Embryonic facial prominence (tissue), 1 donor: Measurements from ENCODE around the gene KRT79.
"Not testable (repeated sequence)": the region's sequence is repeated elsewhere in the genome, so short reads cannot be mapped to it uniquely, and the experiment has no call there.

ENCODE experiments used
- DNase-seq: peaks from one replicate; pipeline ENCODE4 v3.0.0-alpha.2; 2016; ENCODE audit errors: extremely low spot score

KRT79 gene

DNA sequence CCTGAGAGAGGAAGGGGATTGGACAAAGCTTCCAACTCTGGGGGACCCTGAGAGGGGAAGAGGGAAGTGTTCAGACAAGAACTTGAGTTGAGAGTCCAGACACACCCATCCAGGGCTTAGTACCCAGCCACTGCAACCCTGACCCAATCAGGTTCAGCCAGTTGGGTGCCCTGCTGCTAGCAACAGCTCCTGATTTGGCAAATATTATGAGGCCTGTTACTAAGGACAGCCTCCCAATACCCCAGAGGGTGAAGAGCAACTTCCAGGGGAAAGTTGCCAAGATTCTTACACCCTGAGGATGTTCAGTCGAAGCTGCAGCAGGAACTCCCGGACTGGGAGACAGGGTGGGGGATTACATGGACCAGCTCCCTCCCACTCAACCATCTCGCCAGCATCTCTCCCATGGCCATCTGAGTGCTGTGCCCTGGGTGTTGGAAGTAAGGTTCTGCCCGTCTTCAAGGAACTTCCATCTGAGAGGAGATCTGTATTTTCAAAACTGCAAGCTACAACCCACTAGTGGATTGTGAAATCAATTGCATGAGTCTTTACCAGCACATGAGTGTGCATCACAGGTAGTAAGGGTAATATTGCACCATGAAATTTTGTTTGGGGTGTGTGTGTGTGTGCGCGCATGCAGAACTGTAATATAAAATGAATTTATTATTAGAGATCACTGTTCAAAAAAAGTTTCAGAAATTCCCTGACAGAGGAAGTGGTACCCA lies 26.2 kb upstream of the KRT79 start:
- DNase-seq, result peak; percentile 46

DNA sequence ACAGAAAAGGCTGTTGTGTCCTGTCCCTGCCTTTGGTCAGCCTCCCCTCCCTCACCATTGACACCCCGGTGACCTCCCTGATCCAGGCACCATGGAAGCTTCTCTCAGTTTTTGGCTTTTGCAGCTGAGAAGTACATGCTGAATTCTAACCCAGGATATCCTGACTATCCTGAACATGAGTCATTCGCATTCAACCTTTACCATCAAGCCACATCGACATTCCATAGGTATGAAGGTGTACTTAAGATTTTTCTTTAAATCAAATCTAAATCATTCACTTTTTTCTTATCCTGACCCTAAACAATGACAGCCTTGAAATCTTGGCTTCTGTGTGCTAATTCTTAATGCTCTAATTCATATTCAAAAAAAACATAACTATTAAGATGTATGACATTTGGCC lies 23.4 kb upstream of the KRT79 start:
- peak; percentile 5 for DNase-seq

DNA sequence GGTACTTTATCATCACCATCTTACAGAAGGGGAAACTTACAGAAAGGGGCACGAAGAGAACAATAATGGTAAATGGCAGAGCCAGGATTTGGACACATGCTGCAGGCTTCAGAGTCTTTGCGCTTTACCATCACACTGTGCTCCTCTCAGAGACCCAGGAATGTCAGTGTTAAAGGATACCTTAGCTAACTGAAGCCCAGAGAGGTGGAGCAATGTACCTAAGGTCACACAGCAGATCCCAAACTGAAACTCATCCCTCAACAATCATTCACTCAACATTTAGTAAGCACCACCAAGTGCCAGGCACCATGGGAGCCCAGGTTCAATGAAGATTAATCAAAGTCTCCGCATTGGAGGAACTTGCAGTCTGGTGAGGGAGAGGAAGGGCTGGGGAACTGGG lies 22.7 kb upstream of the KRT79 start:
- no peak for DNase-seq

DNA sequence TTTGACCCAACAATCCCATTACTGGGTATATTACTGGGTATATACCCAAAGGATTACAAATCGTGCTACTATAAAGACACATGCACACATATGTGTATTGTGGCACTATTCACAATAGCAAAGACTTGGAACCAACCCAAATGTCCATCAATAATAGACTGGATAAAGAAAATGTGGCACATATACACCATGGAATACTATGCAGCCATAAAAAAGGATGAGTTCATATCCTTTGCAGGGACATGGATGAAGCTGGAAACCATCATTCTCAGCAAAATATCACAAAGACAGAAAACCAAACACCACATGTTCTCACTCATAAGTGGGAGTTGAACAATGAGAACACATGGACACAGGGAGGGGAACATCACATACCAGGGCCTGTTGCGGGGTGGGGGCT lies 22.0 kb upstream of the KRT79 start:
- not testable (repeated sequence) for DNase-seq

DNA sequence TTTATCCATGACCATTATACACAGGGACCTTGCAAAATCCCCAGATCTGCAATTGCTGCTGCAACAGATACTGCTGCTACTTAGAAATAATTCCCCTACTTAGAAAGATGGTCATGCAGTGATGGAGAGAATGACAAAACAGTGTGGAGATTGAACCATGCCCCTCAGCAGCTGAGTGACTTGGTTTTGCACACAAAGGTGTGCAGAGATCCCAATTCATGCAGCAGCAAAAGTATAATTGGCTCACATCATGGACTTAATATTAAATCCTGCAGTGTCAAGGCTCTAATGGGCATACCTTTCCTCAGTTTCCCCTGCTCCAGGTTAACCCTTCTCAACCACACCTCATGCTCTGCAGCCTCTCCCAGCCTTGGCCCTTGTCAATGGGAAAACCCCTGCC lies 17.7 kb upstream of the KRT79 start:
- no peak for DNase-seq

DNA sequence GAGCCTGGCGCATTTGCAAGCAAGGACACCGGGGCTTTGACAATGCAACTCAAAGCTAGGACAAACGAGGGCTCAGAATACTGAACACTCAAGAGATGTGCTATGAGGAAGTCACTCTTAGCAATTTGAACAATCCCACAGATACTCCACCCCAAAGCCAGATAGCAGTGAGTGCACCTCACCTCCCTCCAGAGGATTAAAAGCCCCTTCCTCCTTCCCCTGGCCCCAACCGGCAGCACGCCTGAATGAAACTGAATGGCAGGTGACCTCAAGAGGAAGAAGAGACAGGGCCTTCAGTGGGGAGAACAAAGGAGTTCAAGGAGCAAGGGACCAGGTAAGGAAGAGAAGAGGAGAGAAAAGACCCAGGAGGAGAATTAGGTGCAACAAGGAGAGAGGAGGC lies 16.6 kb upstream of the KRT79 start:
- no peak for DNase-seq

DNA sequence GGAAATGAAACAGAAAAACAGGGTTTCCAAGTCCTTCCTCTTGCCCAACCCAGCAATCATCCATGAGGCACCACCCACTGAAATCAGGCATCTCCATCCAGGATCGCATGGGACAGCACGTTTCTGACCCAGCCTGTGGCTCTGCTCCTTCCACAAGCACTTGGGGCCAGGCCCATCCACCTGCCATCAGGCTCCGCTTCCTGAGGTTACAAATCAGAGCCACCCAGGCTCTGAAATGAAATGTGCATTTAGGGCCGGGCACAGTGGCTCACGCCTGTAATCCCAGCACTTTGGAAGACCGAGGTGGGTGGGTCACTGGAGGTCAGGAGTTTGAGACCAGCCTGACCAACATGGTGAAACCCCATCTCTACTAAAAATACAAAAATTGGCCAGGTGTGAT lies 15.4 kb upstream of the KRT79 start:
- DNase-seq, result no peak

DNA sequence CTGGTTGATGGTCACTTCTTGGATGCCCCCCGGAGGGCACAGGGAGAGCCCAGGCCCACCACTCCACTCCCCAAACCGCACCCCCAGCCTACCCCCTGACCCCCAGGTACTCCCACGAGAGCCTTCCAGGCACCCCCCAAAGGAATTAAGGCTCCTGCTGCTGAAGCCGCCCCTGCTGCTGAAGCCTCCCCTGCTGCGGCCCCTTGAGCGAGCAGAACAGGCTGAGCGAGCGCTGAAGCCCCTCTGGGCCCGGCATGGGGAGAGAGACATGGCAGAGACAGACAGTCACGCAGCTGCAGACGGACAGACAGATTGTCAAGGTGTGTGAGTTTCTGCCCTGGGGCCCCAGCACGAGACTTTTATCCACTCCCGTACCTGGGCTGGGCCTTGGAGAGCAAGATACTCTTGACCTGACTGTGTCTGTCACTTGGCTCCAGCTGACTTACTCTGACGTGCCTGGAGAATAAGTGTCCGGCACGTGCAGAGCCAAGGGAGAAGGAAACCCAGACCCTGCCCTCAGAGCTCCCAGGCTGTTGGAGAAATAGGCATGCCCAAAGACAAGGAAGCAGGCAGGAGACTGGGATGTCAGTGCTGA lies 14.6 kb upstream of the KRT79 start, which contains the start of gene KRT78:
Gene KRT78, minus strand, starts transcription at position 334 of the 595 bp plus-strand sequence. Its CDS starts 64 bp downstream, at position 270.
- DNase-seq, result no peak

DNA sequence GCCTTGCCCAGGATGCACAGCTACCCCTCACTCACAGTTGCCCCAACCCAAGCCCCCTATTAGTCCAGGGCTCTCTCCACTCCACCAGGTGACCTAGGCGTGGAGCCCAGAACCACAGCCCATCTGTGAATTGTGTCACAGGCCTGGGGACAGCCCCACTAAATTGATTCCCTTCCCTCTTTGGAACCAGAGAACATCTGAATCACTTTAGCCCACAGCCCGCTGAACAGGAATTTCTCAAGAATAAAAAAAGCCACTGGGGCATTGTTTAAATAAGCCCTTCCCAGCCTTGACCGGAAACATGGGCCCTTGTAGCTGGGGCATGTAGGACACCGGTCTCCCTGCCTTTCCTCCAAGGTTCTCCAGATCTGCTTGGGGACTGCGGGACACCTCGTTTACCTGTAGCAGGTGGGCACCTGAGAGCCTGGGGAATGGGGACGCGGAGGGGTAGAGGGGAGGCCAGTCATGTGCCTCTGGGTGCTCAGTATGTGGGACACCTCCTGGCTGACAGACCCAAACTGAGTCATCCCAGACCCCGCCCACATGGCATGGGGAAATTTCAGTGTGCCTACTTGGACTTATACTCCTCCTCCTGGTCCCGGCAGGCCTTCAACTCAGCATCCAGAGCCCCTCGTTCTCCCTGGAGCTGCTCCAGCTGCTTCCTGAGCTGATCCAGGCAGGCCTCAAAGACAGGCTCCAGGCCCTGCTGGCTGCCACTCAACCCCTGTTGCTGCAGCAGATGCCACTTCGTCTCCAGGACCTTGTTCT lies 13.4 kb upstream of the KRT79 start:
- no peak for DNase-seq

DNA sequence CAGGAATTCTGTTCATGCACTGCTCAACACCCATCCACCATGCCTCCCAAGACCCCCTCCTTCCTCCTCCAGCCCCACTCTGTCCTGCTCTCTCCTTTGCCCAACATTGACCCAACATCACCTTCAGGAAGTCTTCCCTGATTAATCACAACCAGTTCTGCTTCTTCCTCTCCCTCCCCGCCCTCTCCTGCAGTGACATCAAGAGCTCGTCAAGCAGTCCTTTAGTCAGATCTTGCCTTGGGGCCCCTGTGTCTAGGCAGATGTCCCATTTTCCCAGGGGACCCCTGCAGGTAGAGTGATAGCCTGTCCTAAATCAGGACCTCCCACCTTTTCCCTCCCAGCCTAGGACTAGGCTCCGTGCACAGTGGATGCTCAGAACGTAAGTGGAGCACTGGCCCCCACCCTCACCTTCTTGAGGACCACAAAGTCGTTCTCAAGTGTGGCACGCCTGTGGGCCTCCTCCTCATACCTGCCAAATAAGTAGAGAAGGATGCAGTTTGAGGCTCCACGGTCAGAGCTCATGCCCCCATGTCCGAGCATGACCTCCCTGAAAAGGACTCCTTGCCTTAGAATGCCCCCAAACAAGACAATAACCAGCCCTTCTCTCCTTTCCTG lies 12.4 kb upstream of the KRT79 start:
- no peak for DNase-seq

DNA sequence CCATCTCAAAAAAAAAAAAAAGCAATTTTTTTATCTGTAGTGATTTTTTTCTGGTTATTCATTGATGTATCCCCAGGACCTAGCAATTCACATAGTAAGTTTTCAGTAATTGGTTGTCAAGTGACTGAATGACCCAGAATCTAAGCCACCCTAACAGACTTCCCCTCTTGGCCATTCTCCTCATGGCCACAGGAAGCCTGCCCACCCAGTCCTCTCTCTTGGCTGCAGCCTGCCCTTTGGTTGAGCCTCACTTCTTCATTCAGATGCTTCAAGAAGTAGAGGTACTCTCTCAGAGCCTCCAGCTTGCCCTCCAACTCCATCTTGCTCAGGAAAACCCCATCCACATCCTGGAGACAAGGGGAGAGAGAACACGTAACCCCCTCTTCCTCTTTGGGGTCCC lies 11.8 kb upstream of the KRT79 start:
- no peak for DNase-seq

DNA sequence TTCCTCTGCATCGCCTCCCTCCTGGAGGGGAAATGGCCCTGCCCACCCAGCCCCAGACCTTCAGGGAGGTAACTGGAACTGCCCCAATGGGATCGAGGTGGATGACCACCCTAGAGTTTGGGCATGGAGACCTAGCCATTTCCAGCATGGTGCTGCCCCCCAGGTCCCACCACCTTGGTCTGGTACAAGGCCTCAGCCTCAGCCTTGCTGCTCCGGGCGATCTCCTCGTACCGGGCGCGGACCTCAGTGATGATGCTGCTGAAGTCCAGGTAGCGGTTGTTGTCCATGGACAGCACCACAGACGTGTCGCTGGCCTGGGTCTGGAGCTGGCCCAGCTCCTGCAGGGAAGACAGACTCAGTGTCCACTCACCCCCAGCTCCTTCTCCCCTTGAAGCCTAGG lies 10.3 kb upstream of the KRT79 start:
- DNase-seq, result no peak

DNA sequence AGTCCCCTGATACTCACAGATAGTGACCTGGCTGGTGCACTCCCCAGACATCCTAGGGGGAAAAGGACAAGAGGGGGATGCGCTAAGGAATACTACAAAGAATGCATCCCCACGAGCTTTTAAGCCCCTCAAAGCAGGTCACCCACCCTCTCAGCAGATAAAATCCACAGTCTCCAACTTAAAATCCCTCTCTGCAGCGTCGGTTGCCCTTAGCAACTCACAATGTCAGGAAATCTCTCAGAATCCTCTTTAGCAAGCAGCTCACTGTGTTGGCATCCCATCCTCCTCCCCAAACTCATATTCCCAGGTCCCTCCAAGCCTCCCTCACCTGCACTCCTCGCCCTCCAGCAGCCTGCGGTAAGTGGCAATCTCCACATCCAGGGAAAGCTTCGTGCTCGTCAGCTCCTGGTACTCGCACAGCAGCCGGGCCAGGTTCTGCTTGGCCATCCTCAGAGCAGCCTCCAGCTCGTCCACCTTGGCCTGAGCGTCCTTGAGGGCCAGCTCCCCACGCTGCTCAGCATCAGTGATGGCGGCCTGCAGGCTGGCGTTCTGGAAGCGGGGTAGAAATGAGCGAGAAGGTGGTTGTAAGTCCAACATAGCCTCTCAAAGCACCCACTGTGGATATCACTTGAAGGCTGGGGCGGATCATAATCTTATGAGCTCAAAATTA lies 5.5 kb upstream of the KRT79 start:
- DNase-seq, result no peak

DNA sequence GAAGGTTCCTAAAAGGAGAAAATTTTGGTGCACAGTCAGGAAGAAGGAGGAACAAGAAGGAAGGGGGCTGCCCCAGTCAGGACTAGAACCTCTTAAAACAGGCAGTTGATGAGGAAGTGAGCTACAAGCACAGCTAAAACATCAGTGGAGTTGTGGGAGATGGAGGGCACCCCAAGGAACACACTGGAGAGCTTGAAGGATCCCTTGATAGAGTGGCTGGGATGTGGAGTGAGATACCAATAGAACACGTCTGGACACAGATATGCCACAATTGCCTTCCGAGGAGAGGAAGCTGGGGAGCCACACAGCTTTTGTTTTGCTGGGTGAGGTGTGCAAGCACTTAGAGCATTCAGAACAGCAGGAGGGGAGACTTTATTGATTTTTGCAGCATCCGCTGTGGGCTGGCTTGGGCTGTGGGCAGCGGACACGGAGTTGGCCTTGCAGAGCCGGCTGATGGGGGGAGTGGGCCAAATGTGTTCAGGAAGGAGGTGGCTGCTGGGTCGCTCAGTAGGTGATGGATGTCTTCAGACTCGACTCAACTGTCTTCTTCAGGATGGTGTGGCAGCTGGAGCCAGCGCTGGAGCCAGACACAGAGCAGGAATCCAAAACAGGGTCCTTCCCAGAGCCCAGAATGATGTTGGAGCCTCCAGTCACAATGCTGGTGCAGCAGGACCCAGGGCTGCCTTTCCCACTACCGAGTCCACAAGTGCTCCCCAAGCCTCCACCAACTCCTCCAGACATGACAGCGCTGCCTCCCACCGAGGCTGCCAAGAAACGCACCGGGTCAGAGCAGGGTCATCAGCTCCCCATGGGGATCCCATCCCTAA lies 4.7 kb upstream of the KRT79 start:
- no peak for DNase-seq

DNA sequence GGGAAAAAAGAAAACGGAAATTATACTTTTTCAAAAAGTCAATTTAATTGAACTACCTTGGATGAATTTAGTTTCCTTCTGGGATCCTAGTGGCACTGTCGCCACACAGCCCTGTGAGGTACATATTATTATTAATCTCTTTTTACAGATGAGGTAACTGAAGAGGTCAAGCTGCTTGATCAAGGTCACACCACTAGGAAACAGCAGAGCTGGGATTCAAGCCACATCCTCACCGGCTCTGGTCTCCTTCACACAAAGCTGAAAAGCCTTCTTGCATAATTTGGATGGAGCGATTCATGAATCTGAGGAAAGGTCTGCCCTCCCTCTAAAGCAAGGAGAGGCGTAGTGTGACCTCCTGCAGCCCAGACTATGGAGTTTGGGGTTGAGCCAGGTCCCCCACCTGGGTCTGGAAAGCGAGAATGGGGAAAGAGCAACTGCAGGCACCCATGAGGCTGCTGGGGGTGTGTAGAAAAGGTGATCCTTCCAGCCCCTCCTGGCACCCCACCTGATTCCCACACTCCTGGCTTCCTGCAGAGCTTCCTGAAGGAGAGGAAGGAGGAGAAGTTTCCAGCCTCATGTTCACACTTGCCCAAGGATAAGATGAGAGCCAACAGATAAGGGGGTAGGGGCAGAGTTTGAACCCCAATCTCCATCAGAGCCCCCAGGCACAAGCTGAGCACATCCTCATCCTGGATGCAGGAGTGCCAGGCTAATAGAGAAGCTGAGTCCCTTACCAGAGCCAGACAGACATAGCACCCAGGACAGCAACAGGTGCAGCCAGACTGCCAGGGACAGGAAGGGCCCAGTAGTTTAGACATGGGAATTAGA lies 3.9 kb upstream of the KRT79 start:
- DNase-seq, result no peak

DNA sequence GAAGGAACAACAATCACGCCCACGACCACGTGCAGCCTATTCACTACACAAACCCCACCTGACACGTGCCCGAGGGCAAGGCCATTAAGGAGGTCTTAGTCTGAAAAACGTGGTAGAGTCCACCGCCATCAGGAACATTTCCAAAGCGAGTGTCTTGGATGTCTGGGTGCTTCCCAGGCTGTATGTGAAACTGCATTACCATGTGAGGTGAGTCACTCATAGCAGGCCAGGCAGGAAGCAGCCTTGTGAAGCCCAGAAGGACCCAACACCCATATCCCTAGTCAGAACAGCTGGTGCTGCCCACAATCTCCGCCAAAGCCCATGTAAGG lies 3.3 kb upstream of the KRT79 start:
- no peak for DNase-seq

DNA sequence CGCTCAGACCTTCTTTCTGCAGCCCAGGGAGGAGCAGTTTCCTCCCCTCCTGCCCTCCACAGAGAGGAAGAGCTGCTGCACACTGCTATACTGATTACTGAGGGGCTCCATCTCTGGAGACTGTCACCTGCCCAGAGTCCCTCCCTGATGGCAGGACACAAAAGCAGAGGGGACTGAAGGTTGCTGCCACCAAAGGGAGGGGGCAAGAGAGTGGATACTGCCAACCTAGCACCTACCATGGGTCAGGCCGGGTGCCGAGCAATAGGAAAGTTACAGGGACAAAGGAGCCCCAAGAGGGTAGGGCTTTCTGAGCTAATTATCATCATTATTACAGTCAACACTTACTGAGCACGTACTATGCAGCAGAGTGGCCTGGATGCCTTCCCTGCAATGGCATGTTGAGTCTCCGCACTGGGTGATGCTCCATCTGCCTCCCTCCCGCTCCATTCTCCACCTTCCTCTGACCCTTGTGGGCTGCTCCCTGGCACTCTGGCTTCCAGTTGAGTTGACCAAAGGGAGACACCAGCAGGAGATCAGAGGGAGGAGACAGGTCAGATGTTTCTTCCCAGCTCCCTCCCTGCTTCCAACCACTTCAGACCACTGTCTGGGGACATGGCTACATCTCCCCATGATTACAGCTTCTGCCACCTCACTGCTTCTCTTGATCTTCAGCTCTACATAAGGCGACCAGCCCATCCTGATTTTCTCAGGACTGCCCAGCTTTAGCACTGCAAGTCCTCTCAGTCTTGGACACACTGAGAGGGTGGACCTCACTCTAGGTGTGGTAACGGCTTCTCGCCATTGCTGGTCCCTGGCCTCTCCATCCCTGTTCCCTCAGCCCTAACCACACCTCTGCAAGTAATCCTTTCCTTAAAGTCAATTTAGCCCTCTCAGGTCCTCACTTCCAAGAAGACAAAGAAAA lies 2.6 kb upstream of the KRT79 start:
- no peak for DNase-seq

DNA sequence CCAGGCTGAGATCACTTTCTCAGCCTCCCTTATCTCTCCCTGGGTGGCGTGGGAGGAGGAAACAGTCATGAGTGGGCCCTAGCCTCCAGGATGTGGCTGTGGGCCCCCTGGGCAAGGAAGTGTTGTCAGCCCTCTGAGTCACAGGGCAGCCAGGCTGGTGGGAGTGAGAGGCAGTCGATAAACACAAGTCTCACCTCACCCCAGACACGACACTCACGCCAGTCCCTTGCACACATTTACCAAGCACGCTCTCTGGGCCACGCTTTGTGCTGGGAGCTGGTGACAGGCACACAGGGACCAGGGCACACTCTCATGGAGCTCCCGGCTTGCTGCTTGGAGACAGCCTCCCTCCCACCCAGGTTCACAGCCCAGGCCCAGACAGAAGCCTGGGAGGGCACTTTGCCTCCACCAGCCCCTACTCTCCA lies 1.9 kb upstream of the KRT79 start:
- DNase-seq, result no peak
